Measurements from ENCODE around the gene JAM3.

- no peak for TF ChIP-seq TCF7L2 (IDR thresholded peaks at IDR 0.05; ENCODE audit: low read depth, low read length)
- TF ChIP-seq CTCF (IDR thresholded peaks at IDR 0.05): no peak
Observed at GRCh38 chr11:134041349-134041748, 27.5 kb upstream of the JAM3 start.
